ENCODE data around the gene MED16.
"Not testable (repeated sequence)": the region's sequence is repeated elsewhere in the genome, so short reads cannot be mapped to it uniquely, and the experiment has no call there.

MED16 gene

DNA sequence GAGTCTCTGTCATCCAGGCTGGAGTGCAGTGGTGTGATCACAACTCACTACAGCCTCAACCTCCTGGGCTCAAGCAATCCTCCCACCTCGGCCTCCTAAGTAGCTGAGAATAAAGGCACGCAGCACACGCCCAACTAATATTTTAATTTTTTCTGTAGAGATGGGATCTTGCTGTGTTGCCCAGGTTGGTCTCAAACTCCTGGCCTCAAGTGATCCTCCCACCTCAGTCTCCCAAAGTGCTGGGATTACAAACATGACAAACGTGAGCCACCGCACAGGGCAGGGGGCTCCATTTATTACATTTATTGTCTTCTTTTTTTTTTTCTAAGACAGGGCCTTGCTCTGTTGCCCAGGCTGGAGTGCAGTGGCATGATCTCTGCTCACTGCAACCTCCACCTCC lies 72.8 kb downstream of the MED16 start:
- not testable (repeated sequence) for H3K4me1 Mint-ChIP-seq (ENCODE audit: low read depth); H3K9me3 Mint-ChIP-seq; H3K27ac Mint-ChIP-seq; H3K4me3 Mint-ChIP-seq
- Mint-ChIP-seq H3K36me3 (ENCODE audit: low read depth) (peaks cover 10% of the 10 kb centered on the region), H3K27me3 (ENCODE audit: low read depth) (peaks cover 27% of the 10 kb centered on the region)
